ENCODE measurements around the gene ADAP1.

The ADAP1 gene

GRCh38 chr7:967361-968082 is 13.0 kb upstream of the ADAP1 start:
- Histone ChIP-seq H3K27ac (ENCODE audit: low read depth, low read length) (no peak overlapping the region), H3K79me1 (ENCODE audit: low read length) (peaks cover 5% of the 10 kb centered on the region), H3K4me1 (ENCODE audit: control insufficient read depth, low read depth, low read length) (no peaks in the 10 kb centered on the region), H3K23ac (ENCODE audit: low read length) (no peak overlapping the region), H4K5ac (ENCODE audit: low read length) (no peak overlapping the region), H2AK5ac (ENCODE audit: low read length) (no peak overlapping the region), H3K56ac (ENCODE audit: low read length) (no peak overlapping the region), H2BK5ac (ENCODE audit: low read length) (no peak overlapping the region), H2BK120ac (ENCODE audit: low read depth, low read length) (no peak overlapping the region), H3K36me3 (ENCODE audit: control insufficient read depth, insufficient read depth, low read length) (peaks cover 10% of the 10 kb centered on the region), H4K8ac (ENCODE audit: low read depth, low read length) (no peak overlapping the region), H3K4me3 (ENCODE audit: low read length) (no peak overlapping the region), H3K4ac (ENCODE audit: low read depth, low read length) (no peak overlapping the region), H3K27me3 (ENCODE audit: insufficient read depth, low read length, poor library complexity) (no peaks in the 10 kb centered on the region), H3K4me2 (ENCODE audit: low read length) (no peak overlapping the region), H3K18ac (ENCODE audit: low read length) (no peak overlapping the region), H2BK15ac (replicated peaks; ENCODE audit: low read depth) (no peak overlapping the region), H3K79me2 (ENCODE audit: control insufficient read depth, insufficient read depth, low read length) (peaks cover 7% of the 10 kb centered on the region), H3K9ac (ENCODE audit: low read length) (no peak overlapping the region)
- no peak for DNase-seq
- no CpG with 5 or more reads among the region's 39 CpGs for WGBS (ENCODE audit: extremely low coverage, insufficient coverage, low lambda C conversion rate)

- Histone ChIP-seq H3K4ac (ENCODE audit: low read depth, low read length) (no peak overlapping the region), H2BK120ac (ENCODE audit: low read depth, low read length) (no peak overlapping the region), H3K27me3 (ENCODE audit: insufficient read depth, low read length, poor library complexity) (no peaks in the 10 kb centered on the region), H3K9ac (ENCODE audit: low read length) (no peak overlapping the region), H3K4me2 (ENCODE audit: low read length) (no peak overlapping the region), H3K27ac (ENCODE audit: low read depth, low read length) (no peak overlapping the region), H4K5ac (ENCODE audit: low read length) (no peak overlapping the region), H2BK5ac (ENCODE audit: low read length) (no peak overlapping the region), H4K8ac (ENCODE audit: low read depth, low read length) (no peak overlapping the region), H3K79me2 (ENCODE audit: control insufficient read depth, insufficient read depth, low read length) (peaks cover 4% of the 10 kb centered on the region), H2BK15ac (replicated peaks; ENCODE audit: low read depth) (no peak overlapping the region), H2AK5ac (ENCODE audit: low read length) (no peak overlapping the region), H3K23ac (ENCODE audit: low read length) (no peak overlapping the region), H3K36me3 (ENCODE audit: control insufficient read depth, insufficient read depth, low read length) (peaks cover 7% of the 10 kb centered on the region), H3K56ac (ENCODE audit: low read length) (no peak overlapping the region), H3K4me1 (ENCODE audit: control insufficient read depth, low read depth, low read length) (no peaks in the 10 kb centered on the region), H3K79me1 (ENCODE audit: low read length) (no peaks in the 10 kb centered on the region), H3K18ac (ENCODE audit: low read length) (no peak overlapping the region), H3K4me3 (ENCODE audit: low read length) (no peak overlapping the region)
- no CpG with 5 or more reads among the region's 22 CpGs for WGBS (ENCODE audit: extremely low coverage, insufficient coverage, low lambda C conversion rate)
- no peak for DNase-seq
Measured at GRCh38 chr7:966291-967069, 12.0 kb upstream of the ADAP1 start.

GRCh38 chr7:964401-965231 is 10.1 kb upstream of the ADAP1 start:
- Histone ChIP-seq H3K4me3 (ENCODE audit: low read length) (no peak overlapping the region), H3K79me2 (ENCODE audit: control insufficient read depth, insufficient read depth, low read length) (no peaks in the 10 kb centered on the region), H2BK120ac (ENCODE audit: low read depth, low read length) (no peak overlapping the region), H3K79me1 (ENCODE audit: low read length) (no peaks in the 10 kb centered on the region), H3K36me3 (ENCODE audit: control insufficient read depth, insufficient read depth, low read length) (peaks cover 4% of the 10 kb centered on the region), H3K4ac (ENCODE audit: low read depth, low read length) (no peak overlapping the region), H3K23ac (ENCODE audit: low read length) (no peak overlapping the region), H3K27ac (ENCODE audit: low read depth, low read length) (no peak overlapping the region), H2BK5ac (ENCODE audit: low read length) (no peak overlapping the region), H4K5ac (ENCODE audit: low read length) (no peak overlapping the region), H3K4me2 (ENCODE audit: low read length) (no peak overlapping the region), H2BK15ac (replicated peaks; ENCODE audit: low read depth) (no peak overlapping the region), H4K8ac (ENCODE audit: low read depth, low read length) (no peak overlapping the region), H3K56ac (ENCODE audit: low read length) (no peak overlapping the region), H3K9ac (ENCODE audit: low read length) (no peak overlapping the region), H3K27me3 (ENCODE audit: insufficient read depth, low read length, poor library complexity) (no peaks in the 10 kb centered on the region), H2AK5ac (ENCODE audit: low read length) (no peak overlapping the region), H3K18ac (ENCODE audit: low read length) (no peak overlapping the region), H3K4me1 (ENCODE audit: control insufficient read depth, low read depth, low read length) (no peaks in the 10 kb centered on the region)
- DNase-seq: peak; percentile 67
- WGBS (ENCODE audit: extremely low coverage, insufficient coverage, low lambda C conversion rate): no CpG with 5 or more reads among the region's 27 CpGs

GRCh38 chr7:963236-964078 is 9.0 kb upstream of the ADAP1 start:
- H2BK120ac ChIP-seq (ENCODE audit: low read depth, low read length): no peak overlapping the region
- DNase-seq: no peak
- H3K27ac ChIP-seq (ENCODE audit: low read depth, low read length): no peak overlapping the region

GRCh38 chr7:962401-963081 is 8.1 kb upstream of the ADAP1 start:
- H3K23ac ChIP-seq (ENCODE audit: low read length): no peak overlapping the region
- H4K5ac ChIP-seq (ENCODE audit: low read length): no peak overlapping the region
- no peak overlapping the region for H3K4ac ChIP-seq (ENCODE audit: low read depth, low read length)
- H2BK15ac ChIP-seq (replicated peaks; ENCODE audit: low read depth): no peak overlapping the region
- no peak overlapping the region for H3K4me2 ChIP-seq (ENCODE audit: low read length)
- H2AK5ac ChIP-seq (ENCODE audit: low read length): no peak overlapping the region
- no peak for DNase-seq
- no peak overlapping the region for H3K9ac ChIP-seq (ENCODE audit: low read length)
- H3K27ac ChIP-seq (ENCODE audit: low read depth, low read length): no peak overlapping the region
- no peak overlapping the region for H3K56ac ChIP-seq (ENCODE audit: low read length)
- H3K27me3 ChIP-seq (ENCODE audit: insufficient read depth, low read length, poor library complexity): no peaks in the 10 kb centered on the region
- H3K4me3 ChIP-seq (ENCODE audit: low read length): no peak overlapping the region
- no peaks in the 10 kb centered on the region for H3K4me1 ChIP-seq (ENCODE audit: control insufficient read depth, low read depth, low read length)
- no peak overlapping the region for H2BK120ac ChIP-seq (ENCODE audit: low read depth, low read length)
- no peak overlapping the region for H4K8ac ChIP-seq (ENCODE audit: low read depth, low read length)
- H3K79me2 ChIP-seq (ENCODE audit: control insufficient read depth, insufficient read depth, low read length): no peaks in the 10 kb centered on the region
- H2BK5ac ChIP-seq (ENCODE audit: low read length): no peak overlapping the region
- WGBS (ENCODE audit: extremely low coverage, insufficient coverage, low lambda C conversion rate): no CpG with 5 or more reads among the region's 17 CpGs
- no peaks in the 10 kb centered on the region for H3K36me3 ChIP-seq (ENCODE audit: control insufficient read depth, insufficient read depth, low read length)
- no peak overlapping the region for H3K18ac ChIP-seq (ENCODE audit: low read length)
- H3K79me1 ChIP-seq (ENCODE audit: low read length): no peaks in the 10 kb centered on the region

More at GRCh38 chr7:963236-964078, 9.0 kb upstream of the ADAP1 start:
- H3K23ac ChIP-seq (ENCODE audit: low read length): no peak overlapping the region
- H4K5ac ChIP-seq (ENCODE audit: low read length): no peak overlapping the region
- no peak overlapping the region for H3K18ac ChIP-seq (ENCODE audit: low read length)
- no peaks in the 10 kb centered on the region for H3K79me1 ChIP-seq (ENCODE audit: low read length)
- H3K4me1 ChIP-seq (ENCODE audit: control insufficient read depth, low read depth, low read length): no peaks in the 10 kb centered on the region
- no peak overlapping the region for H3K4me2 ChIP-seq (ENCODE audit: low read length)
- no peak overlapping the region for H3K4ac ChIP-seq (ENCODE audit: low read depth, low read length)
- no peak overlapping the region for H4K8ac ChIP-seq (ENCODE audit: low read depth, low read length)
- no peak overlapping the region for H2BK5ac ChIP-seq (ENCODE audit: low read length)
- H3K79me2 ChIP-seq (ENCODE audit: control insufficient read depth, insufficient read depth, low read length): no peaks in the 10 kb centered on the region
- no peak overlapping the region for H3K4me3 ChIP-seq (ENCODE audit: low read length)
- H2BK15ac ChIP-seq (replicated peaks; ENCODE audit: low read depth): no peak overlapping the region
- H3K9ac ChIP-seq (ENCODE audit: low read length): no peak overlapping the region
- H3K56ac ChIP-seq (ENCODE audit: low read length): no peak overlapping the region
- no peak overlapping the region for H2AK5ac ChIP-seq (ENCODE audit: low read length)
- H3K36me3 ChIP-seq (ENCODE audit: control insufficient read depth, insufficient read depth, low read length): peaks cover 3% of the 10 kb centered on the region
- H3K27me3 ChIP-seq (ENCODE audit: insufficient read depth, low read length, poor library complexity): no peaks in the 10 kb centered on the region
- WGBS (ENCODE audit: extremely low coverage, insufficient coverage, low lambda C conversion rate): no CpG with 5 or more reads among the region's 37 CpGs
